C4-2B (cell line): ENCODE data around the gene CHCHD1.

Experiments
- ZFX ChIP-seq: fragments of 450-650 bp; IDR thresholded peaks from 2 replicates; pipeline ENCODE4 v1.6.1; 2017
- TF ChIP-seq, protein P1 (sequence below): fragments of 450-650 bp; conservative IDR thresholded peaks from 2 replicates; pipeline ENCODE4 v1.5.1; 2017; ENCODE audit warnings: mild to moderate bottlenecking

DNA sequence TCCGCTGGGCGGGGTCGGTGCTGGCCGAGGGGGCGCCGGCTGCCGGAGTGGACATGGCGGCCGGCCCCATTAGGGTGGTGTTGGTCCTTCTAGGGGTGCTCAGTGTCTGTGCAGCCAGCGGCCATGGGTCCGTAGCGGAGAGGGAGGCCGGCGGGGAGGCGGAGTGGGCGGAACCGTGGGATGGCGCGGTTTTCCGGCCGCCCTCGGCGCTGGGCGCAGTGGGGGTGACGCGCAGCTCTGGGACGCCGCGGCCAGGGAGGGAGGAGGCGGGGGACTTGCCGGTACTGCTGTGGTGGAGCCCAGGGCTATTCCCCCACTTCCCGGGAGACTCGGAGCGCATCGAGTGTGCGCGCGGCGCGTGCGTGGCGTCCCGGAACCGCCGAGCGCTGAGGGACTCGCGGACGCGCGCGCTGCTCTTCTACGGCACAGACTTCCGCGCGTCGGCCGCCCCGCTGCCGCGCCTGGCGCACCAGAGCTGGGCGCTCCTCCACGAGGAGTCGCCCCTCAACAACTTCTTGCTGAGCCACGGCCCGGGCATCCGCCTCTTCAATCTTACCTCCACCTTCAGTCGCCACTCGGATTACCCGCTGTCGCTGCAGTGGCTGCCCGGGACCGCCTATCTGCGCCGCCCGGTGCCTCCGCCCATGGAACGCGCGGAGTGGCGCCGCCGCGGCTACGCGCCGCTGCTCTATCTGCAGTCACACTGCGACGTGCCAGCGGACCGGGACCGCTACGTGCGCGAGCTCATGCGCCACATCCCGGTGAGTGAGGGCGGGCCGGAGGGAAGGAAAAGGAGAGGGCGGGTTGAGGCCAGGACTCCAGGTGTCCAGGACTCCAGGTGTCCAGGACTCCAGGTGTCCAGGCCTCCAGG is 9.3 kb upstream of the CHCHD1 start:
- TF ChIP-seq, protein P1, sequence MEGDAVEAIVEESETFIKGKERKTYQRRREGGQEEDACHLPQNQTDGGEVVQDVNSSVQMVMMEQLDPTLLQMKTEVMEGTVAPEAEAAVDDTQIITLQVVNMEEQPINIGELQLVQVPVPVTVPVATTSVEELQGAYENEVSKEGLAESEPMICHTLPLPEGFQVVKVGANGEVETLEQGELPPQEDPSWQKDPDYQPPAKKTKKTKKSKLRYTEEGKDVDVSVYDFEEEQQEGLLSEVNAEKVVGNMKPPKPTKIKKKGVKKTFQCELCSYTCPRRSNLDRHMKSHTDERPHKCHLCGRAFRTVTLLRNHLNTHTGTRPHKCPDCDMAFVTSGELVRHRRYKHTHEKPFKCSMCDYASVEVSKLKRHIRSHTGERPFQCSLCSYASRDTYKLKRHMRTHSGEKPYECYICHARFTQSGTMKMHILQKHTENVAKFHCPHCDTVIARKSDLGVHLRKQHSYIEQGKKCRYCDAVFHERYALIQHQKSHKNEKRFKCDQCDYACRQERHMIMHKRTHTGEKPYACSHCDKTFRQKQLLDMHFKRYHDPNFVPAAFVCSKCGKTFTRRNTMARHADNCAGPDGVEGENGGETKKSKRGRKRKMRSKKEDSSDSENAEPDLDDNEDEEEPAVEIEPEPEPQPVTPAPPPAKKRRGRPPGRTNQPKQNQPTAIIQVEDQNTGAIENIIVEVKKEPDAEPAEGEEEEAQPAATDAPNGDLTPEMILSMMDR, result no peak
- TF ChIP-seq ZFX, result peak; percentile 40; the same call in 1 of the 2 replicates
